ENCODE results near the gene SIRT4. TPM values are rescaled to one million over a fixed set of nuclear protein-coding genes. Genes with fewer than 3 reads are reported as not detected.

The SIRT4 gene
- total and polyA plus RNA-seq, 2 of the 13 experiments (the other 11 are each of a cell fraction or from before 2014, with no cell fraction given) = 3.4 to 5.8 TPM

DNA sequence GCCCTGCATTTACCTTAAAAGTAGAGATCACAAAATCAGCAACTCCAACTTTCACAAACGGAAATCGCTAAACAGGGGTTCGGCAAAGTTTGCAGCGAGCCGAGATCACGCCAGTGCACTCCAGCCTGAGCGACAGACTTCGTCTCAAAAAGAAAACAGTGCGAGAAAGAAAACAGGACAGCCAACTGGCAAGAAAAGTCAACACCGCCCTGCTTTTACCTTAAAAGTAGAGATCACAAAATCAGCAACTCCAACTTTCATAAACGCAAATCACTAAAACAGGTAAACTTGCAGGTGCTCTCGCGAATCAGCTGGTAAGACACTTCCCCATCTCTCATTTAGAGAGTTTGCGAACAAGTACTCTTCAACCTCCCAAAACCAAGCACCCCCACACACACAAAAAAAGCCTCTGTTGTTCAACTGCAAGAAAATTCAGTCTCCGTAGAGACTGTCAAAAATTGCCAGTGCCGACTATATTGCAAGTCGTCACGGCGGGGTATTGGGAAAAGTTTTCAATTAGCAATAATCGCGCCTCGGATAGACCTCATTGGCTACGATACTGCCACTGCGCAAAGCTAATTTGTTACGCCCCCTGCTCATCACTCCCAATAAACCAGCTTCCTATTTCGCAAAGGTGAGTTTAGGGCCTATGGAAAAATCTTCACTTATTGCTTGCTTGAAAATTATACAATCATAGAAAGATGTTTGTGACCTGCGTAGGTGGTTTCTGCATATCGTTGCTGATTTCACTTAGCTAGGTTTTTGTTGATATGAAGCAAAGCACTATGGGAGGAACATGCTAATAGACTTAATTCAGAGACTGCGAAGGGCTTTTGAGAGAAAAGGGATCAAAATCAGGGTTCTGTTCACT, 9.2 kb upstream of the SIRT4 start, which contains the start of gene RNU4-1 (continued):
- peak; percentile 68; the same call in 1 of the 2 replicates for TF ChIP-seq ZFP1 (CRISPR knock-in tag; IDR thresholded peaks at IDR 0.05)
- TF ChIP-seq ZMYM2 (CRISPR knock-in tag; IDR thresholded peaks at IDR 0.05) = no peak
- TF ChIP-seq ZNF143 (CRISPR knock-in tag; IDR thresholded peaks at IDR 0.05) = peak; percentile 94
- TF ChIP-seq NR2C2 (CRISPR knock-in tag; IDR thresholded peaks at IDR 0.05; ENCODE audit: borderline replicate concordance) = peak; percentile 14; the same call in 1 of the 2 replicates
- TF ChIP-seq CREB1 (IDR thresholded peaks at IDR 0.05) = no peak
- peak; percentile 80 for TF ChIP-seq CREB1 (CRISPR knock-in tag; IDR thresholded peaks at IDR 0.05)
- TF ChIP-seq, protein P1, sequence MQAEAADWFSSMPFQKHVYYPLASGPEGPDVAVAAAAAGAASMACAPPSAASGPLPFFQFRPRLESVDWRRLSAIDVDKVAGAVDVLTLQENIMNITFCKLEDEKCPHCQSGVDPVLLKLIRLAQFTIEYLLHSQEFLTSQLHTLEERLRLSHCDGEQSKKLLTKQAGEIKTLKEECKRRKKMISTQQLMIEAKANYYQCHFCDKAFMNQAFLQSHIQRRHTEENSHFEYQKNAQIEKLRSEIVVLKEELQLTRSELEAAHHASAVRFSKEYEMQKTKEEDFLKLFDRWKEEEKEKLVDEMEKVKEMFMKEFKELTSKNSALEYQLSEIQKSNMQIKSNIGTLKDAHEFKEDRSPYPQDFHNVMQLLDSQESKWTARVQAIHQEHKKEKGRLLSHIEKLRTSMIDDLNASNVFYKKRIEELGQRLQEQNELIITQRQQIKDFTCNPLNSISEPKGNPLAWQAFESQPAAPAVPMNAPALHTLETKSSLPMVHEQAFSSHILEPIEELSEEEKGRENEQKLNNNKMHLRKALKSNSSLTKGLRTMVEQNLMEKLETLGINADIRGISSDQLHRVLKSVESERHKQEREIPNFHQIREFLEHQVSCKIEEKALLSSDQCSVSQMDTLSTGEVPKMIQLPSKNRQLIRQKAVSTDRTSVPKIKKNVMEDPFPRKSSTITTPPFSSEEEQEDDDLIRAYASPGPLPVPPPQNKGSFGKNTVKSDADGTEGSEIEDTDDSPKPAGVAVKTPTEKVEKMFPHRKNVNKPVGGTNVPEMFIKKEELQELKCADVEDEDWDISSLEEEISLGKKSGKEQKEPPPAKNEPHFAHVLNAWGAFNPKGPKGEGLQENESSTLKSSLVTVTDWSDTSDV (CRISPR knock-in tag; IDR thresholded peaks at IDR 0.05) = no peak
- TF ChIP-seq, protein P2, sequence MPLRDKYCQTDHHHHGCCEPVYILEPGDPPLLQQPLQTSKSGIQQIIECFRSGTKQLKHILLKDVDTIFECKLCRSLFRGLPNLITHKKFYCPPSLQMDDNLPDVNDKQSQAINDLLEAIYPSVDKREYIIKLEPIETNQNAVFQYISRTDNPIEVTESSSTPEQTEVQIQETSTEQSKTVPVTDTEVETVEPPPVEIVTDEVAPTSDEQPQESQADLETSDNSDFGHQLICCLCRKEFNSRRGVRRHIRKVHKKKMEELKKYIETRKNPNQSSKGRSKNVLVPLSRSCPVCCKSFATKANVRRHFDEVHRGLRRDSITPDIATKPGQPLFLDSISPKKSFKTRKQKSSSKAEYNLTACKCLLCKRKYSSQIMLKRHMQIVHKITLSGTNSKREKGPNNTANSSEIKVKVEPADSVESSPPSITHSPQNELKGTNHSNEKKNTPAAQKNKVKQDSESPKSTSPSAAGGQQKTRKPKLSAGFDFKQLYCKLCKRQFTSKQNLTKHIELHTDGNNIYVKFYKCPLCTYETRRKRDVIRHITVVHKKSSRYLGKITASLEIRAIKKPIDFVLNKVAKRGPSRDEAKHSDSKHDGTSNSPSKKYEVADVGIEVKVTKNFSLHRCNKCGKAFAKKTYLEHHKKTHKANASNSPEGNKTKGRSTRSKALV (CRISPR knock-in tag; IDR thresholded peaks at IDR 0.05) = peak; percentile 85
- TF ChIP-seq RBM22 (optimal IDR thresholded peaks at IDR 0.05; ENCODE audit: low read length) = peak; percentile 90
- peak; percentile 69; the same call in 1 of the 2 replicates for TF ChIP-seq PHF8 (CRISPR knock-in tag; IDR thresholded peaks at IDR 0.05)
- TF ChIP-seq JDP2 (CRISPR knock-in tag; IDR thresholded peaks at IDR 0.05; ENCODE audit: borderline replicate concordance) = no peak
- TF ChIP-seq SALL1 (CRISPR knock-in tag; IDR thresholded peaks at IDR 0.05) = peak; percentile 64
- TF ChIP-seq, protein P3, sequence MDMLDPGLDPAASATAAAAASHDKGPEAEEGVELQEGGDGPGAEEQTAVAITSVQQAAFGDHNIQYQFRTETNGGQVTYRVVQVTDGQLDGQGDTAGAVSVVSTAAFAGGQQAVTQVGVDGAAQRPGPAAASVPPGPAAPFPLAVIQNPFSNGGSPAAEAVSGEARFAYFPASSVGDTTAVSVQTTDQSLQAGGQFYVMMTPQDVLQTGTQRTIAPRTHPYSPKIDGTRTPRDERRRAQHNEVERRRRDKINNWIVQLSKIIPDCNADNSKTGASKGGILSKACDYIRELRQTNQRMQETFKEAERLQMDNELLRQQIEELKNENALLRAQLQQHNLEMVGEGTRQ (IDR thresholded peaks at IDR 0.05; ENCODE audit: low read depth, low read length) = no peak
- TF ChIP-seq, protein P3 (CRISPR knock-in tag; IDR thresholded peaks at IDR 0.05; ENCODE audit: borderline replicate concordance) = no peak
- peak; percentile 63; the same call in 1 of the 2 replicates for TF ChIP-seq ZNF703 (CRISPR knock-in tag; IDR thresholded peaks at IDR 0.05; ENCODE audit: borderline replicate concordance)
- TF ChIP-seq, protein P4, sequence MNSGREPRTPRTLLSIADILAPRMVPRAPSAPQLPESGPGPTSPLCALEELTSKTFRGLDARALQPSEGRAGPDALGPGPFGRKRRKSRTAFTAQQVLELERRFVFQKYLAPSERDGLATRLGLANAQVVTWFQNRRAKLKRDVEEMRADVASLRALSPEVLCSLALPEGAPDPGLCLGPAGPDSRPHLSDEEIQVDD (CRISPR knock-in tag; IDR thresholded peaks at IDR 0.05; ENCODE audit: borderline replicate concordance) = no peak

Data from HepG2 (cell line).